ENCODE measurements around the gene CARD16. TPM values are rescaled to one million over a fixed set of nuclear protein-coding genes. Genes with fewer than 3 reads are reported as not detected.

CARD16 gene
- polyA plus RNA-seq, 1 of the 3 experiments (the other 2 are of a cell fraction) = not detected

DNA sequence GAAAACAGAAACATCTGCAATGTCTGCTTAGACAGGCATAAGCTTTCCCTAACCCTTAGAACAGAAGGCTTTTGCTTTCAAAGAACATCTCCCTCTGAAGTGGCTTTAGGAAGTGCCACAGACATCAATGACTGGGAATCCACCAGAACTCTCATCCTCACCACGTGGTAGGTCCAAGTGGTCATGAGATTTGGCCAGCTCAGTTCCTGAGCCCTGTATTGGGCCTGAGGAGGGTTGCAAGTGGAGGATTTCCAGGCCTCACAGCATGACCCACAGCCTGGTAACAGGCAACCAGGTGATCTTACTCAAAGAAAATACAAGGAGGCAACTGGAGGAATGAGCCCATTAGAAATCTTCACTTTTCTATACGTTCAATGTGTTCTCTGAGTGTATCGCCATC lies 11.8 kb downstream of the CARD16 start:
- Histone ChIP-seq H2AFZ (ENCODE audit: low read depth) (no peak overlapping the region), H3K4me3 (ENCODE audit: low read depth in 2 of 2, low read length in 1 of 2) (no peak overlapping the region), H3K79me2 (ENCODE audit: insufficient read depth) (no peaks in the 10 kb centered on the region), H3K4me2 (no peak overlapping the region), H3K4me1 (ENCODE audit: control insufficient read depth in 1 of 2, insufficient read depth in 2 of 2, low read depth in 1 of 2, low read length in 1 of 2) (no peaks in the 10 kb centered on the region; a peak in 1 of 4 replicates), H3F3A (replicated peaks; ENCODE audit: insufficient read depth) (no peaks in the 10 kb centered on the region), H3K27me3 (ENCODE audit: insufficient read depth) (no peaks in the 10 kb centered on the region), H3K36me3 (replicated peaks in 1 of 2; ENCODE audit: control insufficient read depth in 1 of 2, insufficient read depth in 2 of 2, low read length in 1 of 2) (no peaks in the 10 kb centered on the region), H3K9me2 (no peaks in the 10 kb centered on the region), H3K27ac (ENCODE audit: low read depth in 2 of 2, low read length in 1 of 2) (no peak overlapping the region), H3K9me3 (no peaks in the 10 kb centered on the region), H3K9ac (no peak overlapping the region), H4K20me1 (ENCODE audit: insufficient read depth) (no peaks in the 10 kb centered on the region)
- WGBS (ENCODE audit: low lambda C conversion rate) = 59% methylated on average over 3 of the region's 3 CpGs
- no peak for DNase-seq
- TF ChIP-seq SIN3A (IDR thresholded peaks at IDR 0.05; ENCODE audit: borderline replicate concordance, low read depth, low read length) (no peak), TEAD4 (IDR thresholded peaks at IDR 0.05; ENCODE audit: borderline replicate concordance, insufficient read depth) (no peak), EZH2phosphoT487 (IDR thresholded peaks at IDR 0.05; ENCODE audit: borderline replicate concordance, low read depth) (no peak), EP300 (IDR thresholded peaks at IDR 0.05; ENCODE audit: borderline replicate concordance in 1 of 2, low read depth in 1 of 2, low read length in 1 of 2) (no peak)
- ChIA-PET POLR2A (no interaction called here), CTCF (no interaction called here)

DNA sequence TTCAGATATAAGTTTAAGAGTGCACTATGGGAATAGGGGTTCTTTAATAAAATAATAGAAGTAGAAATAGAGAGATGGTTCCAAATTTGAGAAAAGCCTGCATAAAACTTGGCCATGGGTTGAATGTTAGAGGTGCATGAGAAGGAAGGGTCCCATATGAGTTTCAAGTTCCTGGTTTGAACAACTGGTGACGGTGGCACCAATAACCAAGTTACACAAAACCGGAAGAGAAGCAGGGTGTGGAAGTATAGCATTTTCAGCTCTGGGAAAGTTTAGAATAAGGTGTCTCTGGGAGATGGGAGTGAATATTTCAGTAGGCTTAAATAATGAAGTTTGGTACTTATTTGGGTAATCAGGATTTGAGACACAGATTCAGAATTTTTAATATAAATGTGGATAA lies 12.6 kb downstream of the CARD16 start:
- no peak overlapping the region for H3K4me2 ChIP-seq
- TF ChIP-seq NRF1 (IDR thresholded peaks at IDR 0.05; ENCODE audit: low read depth, low read length) = no peak
- no peaks in the 10 kb centered on the region for H3K9me2 ChIP-seq
- WGBS (ENCODE audit: low lambda C conversion rate) = 63% methylated on average over 2 of the region's 2 CpGs
- no peak overlapping the region for H2AFZ ChIP-seq (ENCODE audit: low read depth)
- H3K4me3 ChIP-seq (ENCODE audit: low read depth in 2 of 2, low read length in 1 of 2) = no peak overlapping the region
- H3K27me3 ChIP-seq (ENCODE audit: insufficient read depth) = no peaks in the 10 kb centered on the region
- no peaks in the 10 kb centered on the region for H3K79me2 ChIP-seq (ENCODE audit: insufficient read depth)
- no peak overlapping the region for H3K9ac ChIP-seq
- CTCF ChIA-PET = no interaction called here
- POLR2A ChIA-PET = no interaction called here
- no peaks in the 10 kb centered on the region for H3K9me3 ChIP-seq
- H3K4me1 ChIP-seq (ENCODE audit: control insufficient read depth in 1 of 2, insufficient read depth in 2 of 2, low read depth in 1 of 2, low read length in 1 of 2) = no peaks in the 10 kb centered on the region; a peak in 1 of 4 replicates
- H3K27ac ChIP-seq (ENCODE audit: low read depth in 2 of 2, low read length in 1 of 2) = no peak overlapping the region
- H3K36me3 ChIP-seq (replicated peaks in 1 of 2; ENCODE audit: control insufficient read depth in 1 of 2, insufficient read depth in 2 of 2, low read length in 1 of 2) = no peaks in the 10 kb centered on the region
- DNase-seq = no peak
- H3F3A ChIP-seq (replicated peaks; ENCODE audit: insufficient read depth) = no peaks in the 10 kb centered on the region
- no peaks in the 10 kb centered on the region for H4K20me1 ChIP-seq (ENCODE audit: insufficient read depth)

DNA sequence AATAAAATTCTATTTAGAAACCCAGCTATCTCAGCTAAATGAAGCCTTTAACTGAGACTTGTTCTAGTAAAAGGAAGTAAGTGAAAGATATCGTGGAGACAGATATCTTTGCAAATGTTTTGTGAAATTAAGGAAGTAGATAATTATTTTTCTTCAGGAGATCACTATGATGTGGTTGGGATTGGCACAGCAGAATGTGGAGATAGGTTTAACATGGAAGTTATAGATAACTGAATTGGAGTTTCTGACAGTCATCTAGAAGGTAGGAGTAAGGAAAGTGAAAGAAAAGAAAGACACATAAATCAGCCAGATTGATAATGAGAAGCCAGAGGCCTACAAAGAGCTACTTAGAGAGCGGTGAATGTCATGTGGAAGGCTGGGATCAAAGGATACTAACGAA lies 17.5 kb downstream of the CARD16 start:
- no peaks in the 10 kb centered on the region for H3K79me2 ChIP-seq (ENCODE audit: insufficient read depth)
- no peaks in the 10 kb centered on the region for H3K27me3 ChIP-seq (ENCODE audit: insufficient read depth)
- H3K27ac ChIP-seq (ENCODE audit: low read depth in 2 of 2, low read length in 1 of 2) = no peak overlapping the region
- no peak overlapping the region for H3K4me2 ChIP-seq
- no peaks in the 10 kb centered on the region for H3F3A ChIP-seq (replicated peaks; ENCODE audit: insufficient read depth)
- no peak overlapping the region for H3K4me3 ChIP-seq (ENCODE audit: low read depth in 2 of 2, low read length in 1 of 2)
- H4K20me1 ChIP-seq (ENCODE audit: insufficient read depth) = no peaks in the 10 kb centered on the region
- H3K9me2 ChIP-seq = no peaks in the 10 kb centered on the region
- no peak for DNase-seq
- ChIA-PET CTCF (interaction anchor here (0.6 kb wide), 1 partner anchor 363 kb away, joined by 3 read pairs; no protein-coding TSS in a partner anchor), POLR2A (no interaction called here)
- H3K36me3 ChIP-seq (replicated peaks in 1 of 2; ENCODE audit: control insufficient read depth in 1 of 2, insufficient read depth in 2 of 2, low read length in 1 of 2) = no peaks in the 10 kb centered on the region
- H3K9me3 ChIP-seq = no peaks in the 10 kb centered on the region
- H3K4me1 ChIP-seq (ENCODE audit: control insufficient read depth in 1 of 2, insufficient read depth in 2 of 2, low read depth in 1 of 2, low read length in 1 of 2) = no peaks in the 10 kb centered on the region
- TF ChIP-seq TCF12 (IDR thresholded peaks at IDR 0.05) = no peak
- TF ChIP-seq TAF1 (IDR thresholded peaks at IDR 0.05; ENCODE audit: borderline replicate concordance, low read depth, low read length) = no peak
- no peak for TF ChIP-seq CHD2 (IDR thresholded peaks at IDR 0.05; ENCODE audit: low read length, partially characterized antibody)
- no peak for TF ChIP-seq RXRA (IDR thresholded peaks at IDR 0.05; ENCODE audit: borderline replicate concordance, low read depth)
- no peak for TF ChIP-seq FOXM1 (IDR thresholded peaks at IDR 0.05; ENCODE audit: low read depth)
- TF ChIP-seq MXI1 (IDR thresholded peaks at IDR 0.05; ENCODE audit: low read depth, low read length) = no peak
- TF ChIP-seq, protein P1, sequence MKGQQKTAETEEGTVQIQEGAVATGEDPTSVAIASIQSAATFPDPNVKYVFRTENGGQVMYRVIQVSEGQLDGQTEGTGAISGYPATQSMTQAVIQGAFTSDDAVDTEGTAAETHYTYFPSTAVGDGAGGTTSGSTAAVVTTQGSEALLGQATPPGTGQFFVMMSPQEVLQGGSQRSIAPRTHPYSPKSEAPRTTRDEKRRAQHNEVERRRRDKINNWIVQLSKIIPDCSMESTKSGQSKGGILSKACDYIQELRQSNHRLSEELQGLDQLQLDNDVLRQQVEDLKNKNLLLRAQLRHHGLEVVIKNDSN (IDR thresholded peaks at IDR 0.05; ENCODE audit: borderline replicate concordance, low read depth) = no peak
- TF ChIP-seq, protein P2, sequence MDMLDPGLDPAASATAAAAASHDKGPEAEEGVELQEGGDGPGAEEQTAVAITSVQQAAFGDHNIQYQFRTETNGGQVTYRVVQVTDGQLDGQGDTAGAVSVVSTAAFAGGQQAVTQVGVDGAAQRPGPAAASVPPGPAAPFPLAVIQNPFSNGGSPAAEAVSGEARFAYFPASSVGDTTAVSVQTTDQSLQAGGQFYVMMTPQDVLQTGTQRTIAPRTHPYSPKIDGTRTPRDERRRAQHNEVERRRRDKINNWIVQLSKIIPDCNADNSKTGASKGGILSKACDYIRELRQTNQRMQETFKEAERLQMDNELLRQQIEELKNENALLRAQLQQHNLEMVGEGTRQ (IDR thresholded peaks at IDR 0.05; ENCODE audit: borderline replicate concordance, low read depth, low read length) = no peak
- H3K9ac ChIP-seq = no peak overlapping the region
- WGBS (ENCODE audit: low lambda C conversion rate) = 67% methylated on average over 3 of the region's 3 CpGs
- H2AFZ ChIP-seq (ENCODE audit: low read depth) = no peak overlapping the region

Data from SK-N-SH (cell line).